HepG2 (cell line): Measurements from ENCODE around the gene ATOH8. TPM values are rescaled to one million over a fixed set of nuclear protein-coding genes. Genes with fewer than 3 reads are reported as not detected.

ENCODE experiments used
- DNMT3B ChIP-seq: conservative IDR thresholded peaks from 2 replicates; pipeline ENCODE4 v1.6.1; 2016; ENCODE audit warnings: missing biosample characterization, control low read depth
- GMEB1 ChIP-seq: sonication (generic); formaldehyde crosslinking; IDR thresholded peaks from 2 replicates; pipeline ENCODE4 v1.5.1; 2020; ENCODE audit warnings: missing genetic modification reagents, mild to moderate bottlenecking, borderline replicate concordance
- KAT2B ChIP-seq: fragments of 150-350 bp; IDR thresholded peaks from 2 replicates; pipeline ENCODE4 v1.6.1; 2014; ENCODE audit warnings: low read depth, low read length, borderline replicate concordance
- KDM5A ChIP-seq: fragments of 200-600 bp; sonication (generic); IDR thresholded peaks from 2 replicates; pipeline ENCODE4 v1.7.0; 2018; ENCODE audit warnings: antibody characterized with exemption, mild to moderate bottlenecking, low read length, borderline replicate concordance
- MTA3 ChIP-seq: sonication (generic); formaldehyde crosslinking; IDR thresholded peaks from 2 replicates; pipeline ENCODE4 v1.4.0; 2020; ENCODE audit warnings: missing genetic modification reagents
- PITX1 ChIP-seq: sonication (generic); formaldehyde crosslinking; IDR thresholded peaks from 2 replicates; pipeline ENCODE4 v1.5.1; 2020; ENCODE audit warnings: mild to moderate bottlenecking, missing genetic modification reagents
- REXO4 ChIP-seq: sonication (generic); formaldehyde crosslinking; IDR thresholded peaks from 2 replicates; pipeline ENCODE4 v1.8.0; 2022; ENCODE audit warnings: missing genetic modification reagents, mild to moderate bottlenecking, borderline replicate concordance
- RNF2 ChIP-seq: fragments of 450-650 bp; conservative IDR thresholded peaks from 2 replicates; pipeline ENCODE4 v1.6.1; 2016; ENCODE audit warnings: low read depth
- SNRNP70 ChIP-seq: fragments of 200-400 bp; formaldehyde crosslinking; IDR thresholded peaks from 2 replicates; pipeline ENCODE4 v1.6.1; 2017; ENCODE audit warnings: mild to moderate bottlenecking, low read depth, low read length, moderate library complexity
- THYN1 ChIP-seq: sonication (generic); formaldehyde crosslinking; IDR thresholded peaks from 2 replicates; pipeline ENCODE4 v1.8.1; 2023; ENCODE audit warnings: low read depth, mild to moderate bottlenecking, moderate library complexity, missing genetic modification reagents, borderline replicate concordance
- TP53 ChIP-seq: sonication (generic); formaldehyde crosslinking; conservative IDR thresholded peaks from 2 replicates; pipeline ENCODE4 v1.4.0; 2020; ENCODE audit warnings: missing genetic modification reagents
- U2AF2 ChIP-seq: fragments of 200-400 bp; formaldehyde crosslinking; IDR thresholded peaks from 2 replicates; pipeline ENCODE4 v1.6.1; 2017; ENCODE audit warnings: low read depth, mild to moderate bottlenecking, low read length
- ZBTB34 ChIP-seq: sonication (generic); formaldehyde crosslinking; IDR thresholded peaks from 2 replicates; pipeline ENCODE4 v1.8.0; 2022; ENCODE audit warnings: mild to moderate bottlenecking, missing genetic modification reagents
- ZBTB7A ChIP-seq: sonication (generic); formaldehyde crosslinking; IDR thresholded peaks from 2 replicates; pipeline ENCODE4 v1.8.0; 2022; ENCODE audit warnings: mild to moderate bottlenecking, missing genetic modification reagents
- ZNF556 ChIP-seq: sonication (generic); formaldehyde crosslinking; IDR thresholded peaks from 2 replicates; pipeline ENCODE4 v1.4.0; 2020; ENCODE audit warnings: mild to moderate bottlenecking, missing genetic modification reagents, borderline replicate concordance
- ZNF614 ChIP-seq: IDR thresholded peaks from 2 replicates; pipeline ENCODE4 v1.6.1; 2018; ENCODE audit warnings: missing biosample characterization, missing genetic modification reagents, inconsistent platforms, borderline replicate concordance
- ZNF777 ChIP-seq: sonication (generic); formaldehyde crosslinking; IDR thresholded peaks from 2 replicates; pipeline ENCODE4 v1.4.0; 2020; ENCODE audit warnings: missing genetic modification reagents
- polyA plus RNA-seq, 8 experiments: library from polyadenylated mRNA; depleted of rRNA in 3 of 8; stranded (reverse) in 7 of 8; unstranded in 1 of 8; fragments of >200 nt; fragmentation: Illumina TruSeq in 4 of 8; extraction: Trizol in 4 of 8; gene quantifications; 2 replicates each; pipeline versions ENCODE4 v1.2.1 to v1.2.3, GENCODE V29; 2011 to 2016; ENCODE audit warnings: low read depth in 4 of 8, missing spikeins in 1 of 8, mixed read lengths in 1 of 8; ENCODE audit not compliant: insufficient read depth in 1 of 8
- total RNA-seq, 5 experiments: library from RNA; depleted of rRNA; stranded (reverse); fragments of >200 nt; fragmentation: Illumina TruSeq; extraction: Trizol; gene quantifications; 2 replicates each; pipeline ENCODE4 v1.2.3, GENCODE V29; 2016; ENCODE audit warnings: low read depth in 1 of 5
- TF ChIP-seq, protein P1 (sequence below): sonication (generic); formaldehyde crosslinking; IDR thresholded peaks from 2 replicates; pipeline ENCODE4 v1.5.0; 2020; ENCODE audit warnings: missing genetic modification reagents, mild to moderate bottlenecking, borderline replicate concordance
- TF ChIP-seq, protein P2 (sequence below): sonication (generic); formaldehyde crosslinking; IDR thresholded peaks from 2 replicates; pipeline ENCODE4 v1.4.0; 2020; ENCODE audit warnings: missing genetic modification reagents
- TF ChIP-seq, protein P3 (sequence below): sonication (generic); formaldehyde crosslinking; IDR thresholded peaks from 2 replicates; pipeline ENCODE4 v1.4.0; 2020; ENCODE audit warnings: missing genetic modification reagents, mild to moderate bottlenecking, borderline replicate concordance

The ATOH8 gene
- total and polyA plus RNA-seq, 2 of the 13 experiments (the other 11 are each of a cell fraction or from before 2014, with no cell fraction given): 0.13 to 0.61 TPM

GRCh38 chr2:85741833-85742455 lies 11.8 kb upstream of the ATOH8 start (continued):
- no peak for TF ChIP-seq GMEB1
- no peak for TF ChIP-seq KDM5A
- TF ChIP-seq ZBTB34 (CRISPR knock-in tag): no peak
- TF ChIP-seq REXO4: no peak
- TF ChIP-seq KAT2B: no peak
- no peak for TF ChIP-seq DNMT3B (CRISPR knock-in tag)
- TF ChIP-seq ZNF777 (CRISPR knock-in tag): no peak
- no peak for TF ChIP-seq MTA3 (CRISPR knock-in tag)
- TF ChIP-seq, protein P1, sequence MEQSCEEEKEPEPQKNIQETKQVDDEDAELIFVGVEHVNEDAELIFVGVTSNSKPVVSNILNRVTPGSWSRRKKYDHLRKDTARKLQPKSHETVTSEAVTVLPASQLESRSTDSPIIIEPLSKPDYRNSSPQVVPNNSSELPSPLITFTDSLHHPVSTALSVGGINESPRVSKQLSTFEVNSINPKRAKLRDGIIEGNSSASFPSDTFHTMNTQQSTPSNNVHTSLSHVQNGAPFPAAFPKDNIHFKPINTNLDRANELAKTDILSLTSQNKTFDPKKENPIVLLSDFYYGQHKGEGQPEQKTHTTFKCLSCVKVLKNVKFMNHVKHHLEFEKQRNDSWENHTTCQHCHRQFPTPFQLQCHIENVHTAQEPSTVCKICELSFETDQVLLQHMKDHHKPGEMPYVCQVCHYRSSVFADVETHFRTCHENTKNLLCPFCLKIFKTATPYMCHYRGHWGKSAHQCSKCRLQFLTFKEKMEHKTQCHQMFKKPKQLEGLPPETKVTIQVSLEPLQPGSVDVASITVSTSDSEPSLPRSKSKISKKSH (CRISPR knock-in tag): 0 out of 2 replicates have a peak, but pooled peaks have one; percentile 12
- no peak for TF ChIP-seq U2AF2
- TF ChIP-seq, protein P2, sequence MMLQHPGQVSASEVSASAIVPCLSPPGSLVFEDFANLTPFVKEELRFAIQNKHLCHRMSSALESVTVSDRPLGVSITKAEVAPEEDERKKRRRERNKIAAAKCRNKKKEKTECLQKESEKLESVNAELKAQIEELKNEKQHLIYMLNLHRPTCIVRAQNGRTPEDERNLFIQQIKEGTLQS (CRISPR knock-in tag): no peak
- TF ChIP-seq RNF2: no peak
- no peak for TF ChIP-seq ZBTB7A (CRISPR knock-in tag)
- no peak for TF ChIP-seq SNRNP70
- TF ChIP-seq ZNF614: no peak
- TF ChIP-seq THYN1 (CRISPR knock-in tag): no peak
- no peak for TF ChIP-seq PITX1 (CRISPR knock-in tag)
- TF ChIP-seq, protein P3, sequence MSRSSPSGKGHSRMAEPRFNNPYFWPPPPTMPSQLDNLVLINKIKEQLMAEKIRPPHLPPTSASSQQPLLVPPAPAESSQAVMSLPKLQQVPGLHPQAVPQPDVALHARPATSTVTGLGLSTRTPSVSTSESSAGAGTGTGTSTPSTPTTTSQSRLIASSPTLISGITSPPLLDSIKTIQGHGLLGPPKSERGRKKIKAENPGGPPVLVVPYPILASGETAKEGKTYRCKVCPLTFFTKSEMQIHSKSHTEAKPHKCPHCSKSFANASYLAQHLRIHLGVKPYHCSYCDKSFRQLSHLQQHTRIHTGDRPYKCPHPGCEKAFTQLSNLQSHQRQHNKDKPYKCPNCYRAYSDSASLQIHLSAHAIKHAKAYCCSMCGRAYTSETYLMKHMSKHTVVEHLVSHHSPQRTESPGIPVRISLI (CRISPR knock-in tag): no peak
- TF ChIP-seq TP53 (CRISPR knock-in tag): no peak
- TF ChIP-seq ZNF556: no peak
